ENCODE measurements around the gene SIGLEC1.
A peak's percentile ranks its signal among the peaks of the same experiment; 100 is the strongest.

Gene SIGLEC1

DNA sequence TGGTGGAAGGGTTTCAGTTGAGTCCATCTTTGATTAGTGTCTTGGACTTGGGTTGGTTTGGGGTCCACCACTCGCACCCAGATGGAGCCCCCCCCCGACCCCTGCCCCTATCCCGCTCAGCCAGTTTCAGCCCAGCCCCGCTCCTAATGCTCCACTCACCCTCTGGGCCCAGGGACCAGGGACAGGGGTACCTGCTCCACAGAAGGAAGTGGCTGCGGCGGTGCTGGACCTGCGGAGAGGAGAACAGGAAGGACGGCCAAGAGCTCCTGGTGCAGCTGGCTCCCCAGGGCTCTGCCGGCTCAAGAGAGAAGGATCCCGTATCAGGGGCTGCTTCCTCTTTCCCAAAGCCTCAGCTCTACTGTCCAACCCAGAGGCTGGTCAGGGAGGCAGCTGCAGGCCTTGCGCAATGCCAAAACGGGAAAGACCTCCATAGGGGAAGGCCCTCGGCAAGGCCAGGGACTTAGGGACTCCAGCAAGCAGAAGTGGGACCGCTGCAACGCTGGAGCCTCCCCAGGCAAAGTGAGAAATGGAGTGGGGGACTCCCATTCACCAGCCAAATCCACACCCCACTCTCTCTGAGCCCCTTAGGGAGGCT, at the start of gene SIGLEC1:
SIGLEC1 (minus strand) TSS at position 322 of the 595 bp plus-strand sequence. CDS start 5,472 bp downstream, outside the sequence.
- DNase-seq = peak; percentile 69

- DNase-seq = no peak
These were observed 48.4 kb upstream of the SIGLEC1 start for GRCh38 chr20:3760655-3761348.

- DNase-seq = no peak
These were observed 47.5 kb upstream of the SIGLEC1 start for GRCh38 chr20:3759884-3760283.

DNA sequence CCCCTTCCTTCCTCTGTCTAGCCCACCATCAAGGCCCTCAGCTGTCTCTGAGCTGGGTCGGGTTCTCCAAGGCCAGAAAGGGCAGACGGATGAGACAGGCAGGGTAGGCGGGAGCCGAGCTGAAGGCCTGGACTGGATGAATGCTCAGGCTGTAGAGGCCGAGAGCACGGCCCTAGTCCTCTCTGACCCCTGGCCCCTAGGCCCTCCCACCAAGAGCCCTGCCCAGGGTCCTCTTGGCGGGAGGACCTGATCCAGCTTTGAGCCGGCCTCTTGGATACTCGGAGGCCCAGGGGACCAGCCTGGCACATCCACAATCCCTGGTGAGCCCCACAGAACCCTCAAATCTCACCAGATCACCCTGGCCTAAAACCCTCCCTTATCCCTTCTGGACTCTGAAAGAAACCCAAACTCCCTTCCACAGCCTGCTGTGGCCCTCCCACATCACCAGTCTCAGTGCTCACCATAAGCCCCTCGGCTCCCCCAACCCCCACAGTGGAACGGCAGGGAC, 47.0 kb upstream of the SIGLEC1 start:
- DNase-seq = no peak

GRCh38 chr20:3758566-3758965, 46.2 kb upstream of the SIGLEC1 start:
- DNase-seq = no peak

GRCh38 chr20:3757268-3757667, 44.9 kb upstream of the SIGLEC1 start:
- no peak for DNase-seq

- DNase-seq = no peak
These were observed 43.5 kb upstream of the SIGLEC1 start for GRCh38 chr20:3755814-3756480.

GRCh38 chr20:3755269-3755668, 42.9 kb upstream of the SIGLEC1 start:
- DNase-seq = no peak

DNA sequence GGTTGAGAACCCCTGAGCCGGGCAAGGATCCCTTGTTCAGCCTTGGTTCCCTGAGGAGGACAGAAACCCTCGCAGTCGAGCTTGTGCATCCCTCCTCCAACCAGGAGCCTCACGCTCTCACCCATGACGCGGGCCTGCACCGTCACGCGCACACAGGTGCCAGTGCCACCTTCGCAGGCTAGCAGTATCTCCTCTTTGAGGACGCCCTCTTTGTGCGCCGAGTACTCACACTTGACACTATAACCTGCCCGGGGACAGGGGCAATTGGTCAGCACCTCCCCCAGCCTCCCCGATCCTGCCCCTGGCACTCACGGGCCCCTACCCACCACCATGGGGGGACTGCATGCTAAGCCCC, 41.9 kb upstream of the SIGLEC1 start:
- no peak for DNase-seq

- DNase-seq = no peak
These were observed 41.3 kb upstream of the SIGLEC1 start for GRCh38 chr20:3753501-3754275.

DNA sequence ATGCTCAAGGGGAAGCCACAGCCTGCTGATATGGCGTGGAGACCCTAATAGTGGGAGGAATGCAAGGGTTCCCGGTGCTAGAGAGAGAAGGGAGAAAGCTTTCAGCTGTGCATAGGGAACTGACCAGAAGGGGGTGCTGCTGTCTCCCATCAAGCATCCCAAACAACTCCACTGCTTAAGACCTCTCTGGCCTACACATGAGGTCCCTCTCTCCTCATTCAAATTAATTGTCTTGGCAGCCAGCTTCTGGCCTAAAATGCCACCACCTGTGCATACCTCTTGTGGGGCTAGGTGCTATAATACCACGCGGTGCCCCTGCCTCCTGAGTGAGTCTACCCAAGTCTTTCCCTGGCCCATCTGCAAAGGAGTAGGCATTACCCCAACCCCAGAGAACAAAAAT, 40.7 kb upstream of the SIGLEC1 start:
- DNase-seq = peak; percentile 60

GRCh38 chr20:3752386-3752759, 40.0 kb upstream of the SIGLEC1 start:
- DNase-seq = no peak

GRCh38 chr20:3751675-3752385, 39.4 kb upstream of the SIGLEC1 start:
- DNase-seq = peak; percentile 62

- no peak for DNase-seq
These were observed 38.9 kb upstream of the SIGLEC1 start for GRCh38 chr20:3751305-3751674.

DNA sequence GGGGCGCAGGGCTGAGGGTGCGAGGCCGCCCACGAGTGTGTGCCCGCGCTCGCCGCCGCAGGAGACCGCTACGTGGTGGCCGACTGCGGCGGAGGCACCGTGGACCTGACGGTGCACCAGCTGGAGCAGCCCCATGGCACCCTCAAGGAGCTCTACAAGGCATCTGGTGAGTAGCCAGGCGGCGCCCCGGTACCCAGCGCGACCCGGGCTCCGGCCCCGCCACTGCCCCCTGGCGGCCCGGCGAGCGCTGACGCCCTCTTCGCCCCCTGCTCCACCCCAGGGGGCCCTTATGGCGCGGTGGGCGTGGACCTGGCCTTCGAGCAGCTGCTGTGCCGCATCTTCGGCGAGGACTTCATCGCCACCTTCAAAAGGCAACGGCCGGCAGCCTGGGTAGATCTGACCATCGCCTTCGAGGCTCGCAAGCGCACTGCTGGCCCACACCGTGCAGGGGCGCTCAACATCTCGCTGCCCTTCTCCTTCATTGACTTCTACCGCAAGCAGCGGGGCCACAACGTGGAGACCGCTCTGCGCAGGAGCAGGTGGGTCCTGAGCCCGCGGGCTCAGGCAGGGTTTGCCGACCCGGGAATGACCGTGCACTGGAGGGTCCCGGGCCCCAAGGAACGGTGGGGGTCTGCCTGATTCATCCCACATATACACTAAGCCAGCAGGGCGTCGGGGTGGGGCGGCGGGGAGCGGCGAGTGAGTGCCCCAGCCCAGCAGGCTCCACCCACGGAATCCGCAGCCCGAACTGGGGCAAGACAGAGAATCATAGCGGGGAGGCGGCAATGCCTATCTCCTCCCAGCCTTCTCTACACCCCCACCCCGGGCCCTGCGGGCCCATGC, 37.5 kb upstream of the SIGLEC1 start:
- peak; percentile 34 for DNase-seq

GRCh38 chr20:3749087-3749688, 36.8 kb upstream of the SIGLEC1 start:
- no peak for DNase-seq

GRCh38 chr20:3748073-3748472, 35.7 kb upstream of the SIGLEC1 start:
- DNase-seq = no peak

GRCh38 chr20:3747471-3747870, 35.1 kb upstream of the SIGLEC1 start:
- no peak for DNase-seq

- DNase-seq = no peak
These were observed 33.3 kb upstream of the SIGLEC1 start for GRCh38 chr20:3745686-3746173.

DNA sequence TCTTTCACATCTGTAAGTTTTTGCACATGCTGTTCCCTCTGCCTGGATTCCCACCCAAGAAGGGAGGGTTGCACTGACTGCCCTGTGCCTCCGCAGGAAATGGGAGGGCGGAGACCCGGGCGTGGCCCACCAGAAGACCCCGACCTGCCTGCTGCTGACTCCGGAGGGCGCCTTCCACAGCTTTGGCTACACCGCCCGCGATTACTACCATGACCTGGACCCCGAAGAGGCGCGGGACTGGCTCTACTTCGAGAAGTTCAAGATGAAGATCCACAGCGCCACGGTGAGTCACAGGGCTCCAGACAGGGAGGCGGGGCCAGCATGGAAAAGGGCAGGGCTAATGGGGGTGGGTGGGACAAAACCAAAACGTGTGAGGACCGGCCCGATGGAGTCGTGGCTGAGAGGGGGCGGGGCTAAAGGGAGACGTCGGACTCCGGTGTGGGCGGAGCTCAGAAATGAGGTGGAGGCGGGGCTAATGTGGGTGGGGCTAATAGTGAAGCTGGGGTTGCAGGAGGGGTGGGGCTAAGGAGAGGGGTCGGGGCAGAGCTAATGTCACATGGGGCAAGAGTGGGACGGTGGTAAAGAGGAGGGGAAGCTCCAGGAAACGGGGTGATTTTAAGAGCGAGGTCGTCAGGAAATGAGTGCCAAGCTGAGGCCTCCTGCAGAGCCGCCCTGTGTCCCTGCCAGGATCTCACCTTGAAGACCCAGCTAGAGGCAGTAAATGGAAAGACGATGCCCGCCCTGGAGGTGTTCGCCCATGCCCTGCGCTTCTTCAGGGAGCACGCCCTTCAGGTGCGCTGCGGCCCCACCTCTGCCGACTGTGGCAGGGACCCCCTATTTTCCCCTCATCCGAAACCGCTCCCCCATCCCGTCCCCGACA, 32.6 kb upstream of the SIGLEC1 start:
- DNase-seq = peak; percentile 87
